HG02852 (cell line): ENCODE measurements around the gene KIF14.

ENCODE experiments used
- ATAC-seq: cut with Tn5 transposase; IDR thresholded peaks from one replicate; pipeline ENCODE4 v1.9.1; 2021; ENCODE audit warnings: mild to moderate bottlenecking, moderate library complexity; ENCODE audit not compliant: unreplicated experiment

The KIF14 gene, protein sequence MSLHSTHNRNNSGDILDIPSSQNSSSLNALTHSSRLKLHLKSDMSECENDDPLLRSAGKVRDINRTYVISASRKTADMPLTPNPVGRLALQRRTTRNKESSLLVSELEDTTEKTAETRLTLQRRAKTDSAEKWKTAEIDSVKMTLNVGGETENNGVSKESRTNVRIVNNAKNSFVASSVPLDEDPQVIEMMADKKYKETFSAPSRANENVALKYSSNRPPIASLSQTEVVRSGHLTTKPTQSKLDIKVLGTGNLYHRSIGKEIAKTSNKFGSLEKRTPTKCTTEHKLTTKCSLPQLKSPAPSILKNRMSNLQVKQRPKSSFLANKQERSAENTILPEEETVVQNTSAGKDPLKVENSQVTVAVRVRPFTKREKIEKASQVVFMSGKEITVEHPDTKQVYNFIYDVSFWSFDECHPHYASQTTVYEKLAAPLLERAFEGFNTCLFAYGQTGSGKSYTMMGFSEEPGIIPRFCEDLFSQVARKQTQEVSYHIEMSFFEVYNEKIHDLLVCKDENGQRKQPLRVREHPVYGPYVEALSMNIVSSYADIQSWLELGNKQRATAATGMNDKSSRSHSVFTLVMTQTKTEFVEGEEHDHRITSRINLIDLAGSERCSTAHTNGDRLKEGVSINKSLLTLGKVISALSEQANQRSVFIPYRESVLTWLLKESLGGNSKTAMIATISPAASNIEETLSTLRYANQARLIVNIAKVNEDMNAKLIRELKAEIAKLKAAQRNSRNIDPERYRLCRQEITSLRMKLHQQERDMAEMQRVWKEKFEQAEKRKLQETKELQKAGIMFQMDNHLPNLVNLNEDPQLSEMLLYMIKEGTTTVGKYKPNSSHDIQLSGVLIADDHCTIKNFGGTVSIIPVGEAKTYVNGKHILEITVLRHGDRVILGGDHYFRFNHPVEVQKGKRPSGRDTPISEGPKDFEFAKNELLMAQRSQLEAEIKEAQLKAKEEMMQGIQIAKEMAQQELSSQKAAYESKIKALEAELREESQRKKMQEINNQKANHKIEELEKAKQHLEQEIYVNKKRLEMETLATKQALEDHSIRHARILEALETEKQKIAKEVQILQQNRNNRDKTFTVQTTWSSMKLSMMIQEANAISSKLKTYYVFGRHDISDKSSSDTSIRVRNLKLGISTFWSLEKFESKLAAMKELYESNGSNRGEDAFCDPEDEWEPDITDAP (N-terminal part only)

DNA sequence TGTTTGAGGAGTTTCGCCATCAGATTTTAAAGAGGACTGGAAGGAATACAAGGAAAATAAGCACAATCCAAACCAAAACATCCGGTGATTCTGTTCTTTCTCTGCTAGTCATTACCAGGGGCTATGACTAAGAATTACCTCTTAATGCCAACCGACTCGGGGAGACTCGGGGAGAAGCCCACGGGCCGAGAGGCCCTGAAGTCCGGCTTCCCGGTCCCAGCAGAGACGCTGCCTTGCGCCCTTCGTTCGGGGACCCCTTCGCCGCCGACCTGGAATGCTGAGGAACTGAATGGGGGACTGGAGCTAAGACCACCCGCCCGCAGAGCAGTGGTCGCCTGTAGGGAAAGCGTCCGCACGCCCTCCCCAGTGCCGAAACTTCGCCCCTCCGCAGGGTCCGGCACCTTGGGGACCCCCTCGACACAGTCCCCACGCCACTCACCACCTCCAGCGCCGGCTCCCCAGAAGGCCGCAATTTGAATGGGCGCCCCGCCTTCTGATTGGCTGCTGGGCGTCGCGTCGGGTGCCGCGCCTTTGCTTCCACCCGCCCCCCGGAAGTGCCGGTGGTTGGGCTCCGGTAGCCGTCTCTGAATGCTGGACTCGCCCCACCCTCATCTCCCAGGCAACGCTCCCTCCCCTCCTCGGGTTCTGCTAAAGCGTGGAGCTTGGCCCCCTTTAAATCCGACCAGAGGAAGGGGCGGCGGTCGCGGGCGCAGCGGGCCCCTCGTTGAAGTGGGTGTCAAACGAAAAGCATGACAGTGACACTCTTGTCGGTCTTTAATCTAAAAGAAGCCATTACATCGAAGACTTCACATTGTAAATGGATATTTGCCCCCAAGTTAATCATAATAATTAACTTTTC lies at the start of gene KIF14:
Gene KIF14, minus strand, starts transcription at position 479 of the 859 bp plus-strand sequence. CDS start 2,028 bp downstream, outside the sequence.
- ATAC-seq, result peak; percentile 90

DNA sequence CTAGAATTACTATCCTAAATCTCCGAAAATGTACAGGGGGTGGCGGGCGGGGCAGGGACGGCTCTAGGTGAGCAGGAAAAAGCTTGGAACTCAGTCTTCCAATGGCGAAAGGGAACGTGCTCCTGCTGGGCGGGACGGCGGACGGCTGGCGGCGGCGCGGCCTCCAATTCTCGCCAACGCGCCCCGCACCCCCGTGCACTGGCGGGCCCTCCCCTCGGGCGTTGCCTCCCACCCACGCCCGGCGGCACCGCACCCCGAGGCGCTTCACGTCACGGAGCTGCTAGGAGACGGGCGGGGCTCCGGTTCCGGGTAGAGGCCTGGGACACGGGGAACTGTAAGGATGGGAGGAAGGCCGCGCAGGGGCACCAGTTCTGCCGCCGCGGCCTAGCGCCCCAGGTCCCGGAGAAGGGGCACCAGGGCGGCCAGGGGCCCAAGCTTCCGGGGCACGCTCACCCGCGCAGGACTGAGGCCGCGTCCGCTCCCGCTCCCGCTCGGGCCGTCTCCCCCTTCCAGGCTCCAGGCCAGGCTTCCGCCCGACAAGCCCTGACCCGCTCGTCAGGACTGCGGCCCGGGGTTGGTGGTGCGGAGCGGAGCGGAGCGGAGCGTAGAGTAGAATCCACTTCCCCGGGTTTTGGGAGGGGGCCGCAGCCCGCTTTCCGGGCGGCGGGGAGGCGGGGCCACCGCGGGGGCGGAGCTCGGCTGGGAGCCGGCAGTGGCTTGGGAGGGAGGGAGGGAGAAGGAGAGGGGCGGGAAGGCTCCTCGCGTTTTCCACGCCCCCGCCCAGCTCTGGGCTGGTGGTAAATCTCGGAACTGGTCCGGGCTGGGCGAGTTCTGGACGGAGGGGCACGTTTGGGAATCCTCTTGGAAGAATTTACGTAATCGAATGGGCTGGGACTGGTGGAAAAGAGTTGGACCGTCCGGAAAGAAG lies 49.0 kb upstream of the KIF14 start, which contains the start of gene DDX59:
Gene DDX59, minus strand, starts transcription at position 594 of the 928 bp plus-strand sequence. CDS start 3,167 bp downstream, outside the sequence.
- peak; percentile 83 for ATAC-seq

DNA sequence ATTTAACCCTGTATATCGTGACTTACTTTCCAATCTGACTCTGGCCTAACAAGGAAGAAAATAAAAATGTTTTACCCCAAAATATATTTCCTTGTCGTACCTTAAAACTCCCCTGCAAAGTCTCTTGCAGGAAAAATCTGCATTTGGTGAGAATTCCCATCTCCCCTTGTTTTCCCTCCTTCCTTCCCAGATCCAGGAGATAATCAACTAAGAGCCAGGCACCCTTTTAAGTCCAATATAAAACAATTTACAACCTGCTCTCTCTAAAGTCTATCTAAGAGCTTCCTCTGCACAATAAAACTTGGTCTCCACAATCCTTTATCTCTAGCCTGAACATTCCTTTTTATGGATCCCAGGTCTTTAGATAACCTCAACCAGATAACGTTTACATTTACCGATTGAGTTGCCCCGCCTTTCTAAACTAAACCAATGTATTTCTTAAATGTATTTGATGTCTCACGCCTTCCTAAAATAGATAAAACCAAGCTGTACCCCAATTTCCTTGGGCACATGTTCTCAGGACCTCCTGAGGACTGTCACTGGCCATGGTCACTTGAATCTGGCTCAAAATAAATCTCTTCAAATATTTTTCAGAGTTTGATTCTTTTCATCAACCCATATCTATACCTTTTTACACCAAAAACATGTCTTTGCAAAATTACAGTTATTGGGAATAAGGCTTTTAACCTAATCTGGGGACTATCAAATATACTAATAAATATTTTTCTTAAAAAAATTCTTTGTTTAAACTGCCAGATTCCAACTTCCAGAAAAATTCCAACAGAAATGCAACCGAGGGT lies 48.2 kb upstream of the KIF14 start:
- ATAC-seq, result no peak

DNA sequence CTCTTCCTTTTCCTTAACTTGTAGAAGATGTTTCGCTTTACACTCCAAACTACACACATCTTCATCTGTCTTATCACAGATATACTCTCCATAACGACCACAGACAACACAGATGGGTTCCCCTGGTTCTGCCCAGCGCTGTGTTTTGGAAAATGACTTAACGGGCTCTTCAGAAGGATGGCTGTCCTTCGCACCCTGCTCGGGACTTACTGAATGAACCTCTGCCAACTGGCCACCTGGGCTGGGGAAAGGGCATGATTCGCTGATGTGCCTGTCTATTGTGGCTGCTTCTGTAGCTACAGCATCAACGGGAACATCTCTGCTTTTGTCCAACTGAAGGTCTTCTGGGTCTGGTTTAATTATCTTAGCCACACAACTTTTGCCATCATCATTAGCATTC lies 45.8 kb upstream of the KIF14 start:
- ATAC-seq, result no peak

DNA sequence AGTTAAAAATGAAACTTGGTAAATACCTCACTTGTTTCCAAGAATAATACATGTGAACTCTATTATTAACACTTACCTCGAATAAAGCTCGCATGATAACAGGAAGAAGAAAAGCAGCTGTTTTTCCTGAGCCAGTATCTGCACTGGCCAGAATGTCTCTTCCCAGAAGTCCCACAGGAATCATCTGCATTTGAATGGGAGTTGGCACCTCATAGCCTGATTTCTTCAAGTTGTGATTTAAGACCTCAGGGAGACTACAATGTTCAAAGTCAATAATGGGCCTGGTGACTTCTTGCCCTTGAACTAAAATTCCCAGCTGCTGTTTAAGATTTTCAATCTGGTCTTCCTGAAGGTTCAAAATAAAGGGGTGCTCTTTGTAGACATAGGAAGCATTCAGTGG lies 45.3 kb upstream of the KIF14 start:
- ATAC-seq, result no peak

DNA sequence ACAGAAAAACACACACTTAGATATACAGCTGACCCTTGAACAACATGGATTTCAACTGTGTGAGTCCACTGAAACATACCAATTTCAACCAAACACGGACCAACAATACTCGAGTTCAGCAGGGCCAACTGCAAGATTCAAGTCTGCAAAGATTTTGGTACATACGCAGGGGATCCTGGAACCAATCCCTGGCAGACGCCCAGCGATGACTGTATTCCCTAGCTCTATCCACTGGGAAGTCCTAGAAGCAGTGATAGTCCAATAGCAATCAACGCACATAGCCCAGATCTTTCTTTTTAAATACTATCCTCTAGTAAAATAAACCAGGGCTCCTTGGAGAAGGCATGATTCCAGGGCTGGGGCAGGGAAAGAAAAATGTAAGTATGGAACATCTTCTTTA lies 40.2 kb upstream of the KIF14 start:
- ATAC-seq, result no peak

DNA sequence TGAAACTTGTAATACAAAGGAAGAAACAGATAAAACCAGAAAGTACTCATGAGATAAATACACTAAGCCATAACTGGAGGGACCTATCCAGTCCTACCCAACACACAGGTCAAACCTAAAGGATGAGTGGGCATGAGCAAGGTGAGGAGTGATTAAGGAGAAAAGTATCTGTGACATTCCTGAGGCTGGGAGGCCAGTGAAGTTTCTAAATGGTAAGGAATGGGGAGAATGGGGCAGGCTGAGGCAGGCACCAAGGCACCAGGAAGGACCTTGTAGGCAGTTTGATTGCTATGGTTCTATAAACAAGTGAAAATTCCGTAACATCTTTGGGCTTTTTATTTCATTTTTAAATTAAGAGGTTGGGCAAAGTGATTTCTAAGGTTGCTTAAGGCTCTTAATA lies 38.7 kb upstream of the KIF14 start:
- ATAC-seq, result no peak

DNA sequence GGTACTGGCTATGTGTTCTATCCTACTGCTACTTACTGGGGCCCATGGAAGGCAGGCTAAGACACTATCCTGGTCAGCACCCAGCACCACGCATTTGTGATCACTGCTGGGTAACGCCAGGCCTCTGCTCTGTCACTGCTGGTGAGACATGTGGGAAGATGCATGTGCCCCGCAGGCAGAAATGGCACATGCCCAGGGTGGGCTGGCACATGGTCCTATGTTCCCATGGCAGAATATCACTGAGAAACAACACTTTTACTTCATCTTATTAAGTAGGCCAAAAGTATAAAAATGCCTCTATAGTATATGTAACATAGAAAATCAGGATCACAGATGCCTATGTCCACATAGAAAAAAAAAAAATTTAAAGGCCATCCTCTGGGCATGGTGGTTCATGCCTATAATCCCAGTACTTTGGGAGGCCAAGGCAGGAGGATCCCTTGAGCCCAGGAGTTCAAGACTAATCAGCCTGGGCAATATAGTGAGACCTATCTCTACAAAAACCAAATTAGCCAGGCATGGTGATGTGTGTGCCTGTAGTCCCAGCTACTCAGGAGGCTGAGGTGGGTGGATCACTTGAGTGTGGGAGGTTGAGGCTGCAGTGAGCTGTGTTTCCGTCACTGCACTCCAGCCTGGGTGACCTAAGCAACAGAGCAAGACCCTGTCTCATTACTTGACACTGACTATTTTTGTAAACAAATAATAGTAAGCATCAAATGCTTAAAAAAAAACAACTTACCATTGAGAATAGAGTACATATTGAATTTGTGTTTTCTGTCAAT lies 37.7 kb upstream of the KIF14 start:
- no peak for ATAC-seq

DNA sequence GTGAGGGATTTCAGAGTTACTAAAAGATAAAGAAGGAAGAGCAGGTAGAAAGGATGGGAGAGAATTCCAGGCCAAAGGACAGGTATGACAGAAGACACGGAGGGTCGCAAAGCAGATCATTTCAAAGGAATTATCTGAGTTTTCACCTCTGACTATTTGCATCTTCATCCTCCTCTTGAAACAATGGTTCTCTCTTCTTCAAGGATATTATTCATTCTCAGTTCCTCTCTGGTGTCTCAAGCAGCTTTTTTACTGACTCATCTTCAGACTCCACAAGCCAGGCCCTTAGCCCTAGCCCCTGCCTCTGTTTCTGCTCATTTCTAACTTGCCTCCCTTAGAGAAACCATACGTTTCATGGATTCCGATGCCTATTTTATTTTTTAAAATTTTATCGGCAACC lies 34.1 kb upstream of the KIF14 start:
- ATAC-seq, result peak; percentile 95

DNA sequence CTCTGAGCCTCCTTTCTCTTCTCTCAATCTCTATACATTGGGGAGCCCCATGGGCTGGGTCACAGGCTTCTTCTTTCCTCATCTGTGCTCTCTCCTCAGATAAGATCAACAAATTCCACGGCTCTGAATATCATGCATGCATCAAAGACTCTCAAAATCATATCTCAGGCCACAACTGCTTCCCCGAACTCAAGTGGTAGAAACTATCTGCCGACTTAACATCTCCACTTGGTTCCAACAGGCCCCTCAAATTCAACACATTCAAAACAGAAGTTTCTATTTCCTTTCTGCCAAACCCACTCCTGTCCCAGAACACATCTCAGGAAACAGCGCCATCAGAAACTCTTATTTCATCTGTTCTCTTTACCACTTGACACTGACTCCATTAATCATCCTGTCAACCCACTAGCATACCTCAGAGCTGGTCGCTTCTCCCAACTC lies 32.5 kb upstream of the KIF14 start:
- peak; percentile 38 for ATAC-seq

DNA sequence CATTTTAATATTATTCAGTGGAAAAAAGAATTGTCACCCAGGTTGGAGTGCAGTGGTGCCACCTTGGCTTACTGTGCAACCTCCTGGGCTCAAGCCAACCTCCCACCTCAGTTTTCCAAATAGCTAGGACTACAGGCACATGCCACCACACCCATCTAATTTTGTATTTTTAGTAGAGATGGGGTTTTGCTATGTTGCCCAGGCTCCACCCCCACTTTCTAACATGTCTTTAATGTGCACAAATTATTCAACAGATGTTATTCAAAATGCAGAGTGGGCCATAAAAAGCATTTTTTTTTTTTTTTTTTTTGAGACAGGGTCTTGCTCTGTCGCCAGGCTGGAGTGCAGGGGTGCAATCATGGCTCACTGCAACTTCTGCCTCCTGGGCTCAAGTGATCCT lies 31.8 kb upstream of the KIF14 start:
- ATAC-seq, result no peak

DNA sequence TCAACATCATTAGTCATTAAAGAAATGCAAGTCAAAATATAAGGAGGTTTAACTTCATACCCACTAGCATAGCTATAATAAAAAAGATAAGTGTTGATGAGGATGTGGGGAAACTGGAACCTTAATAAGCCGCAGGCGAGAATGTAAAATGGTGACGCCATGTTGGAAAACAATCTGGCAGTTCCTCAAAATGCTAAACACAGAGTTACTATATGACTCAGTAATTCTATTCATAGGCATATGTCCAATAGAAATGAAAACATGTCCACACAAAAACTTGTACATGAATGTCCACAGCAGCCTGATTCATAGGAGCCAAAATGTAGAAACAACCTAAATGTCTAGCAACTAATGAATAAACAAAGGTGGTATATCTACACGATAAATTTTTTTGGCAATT lies 26.0 kb upstream of the KIF14 start:
- ATAC-seq, result no peak

DNA sequence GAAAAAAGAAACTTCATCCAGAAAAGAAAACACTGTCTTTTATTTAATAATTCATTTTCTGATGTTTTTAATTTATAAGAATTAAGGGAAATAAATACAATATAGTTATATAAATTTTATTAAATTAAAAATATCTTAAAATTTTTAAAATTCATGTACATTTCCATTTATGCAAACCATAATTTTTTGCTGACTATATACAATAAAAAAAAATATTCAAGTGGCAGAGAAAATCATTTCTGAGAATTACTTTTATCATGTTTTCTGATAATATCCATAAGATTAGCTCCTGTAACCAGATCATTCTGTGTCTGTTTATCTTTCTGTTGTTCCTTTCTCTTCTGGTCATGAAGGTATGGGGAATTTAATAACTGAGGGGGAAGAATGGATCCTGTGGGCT lies 23.5 kb upstream of the KIF14 start:
- ATAC-seq, result no peak

DNA sequence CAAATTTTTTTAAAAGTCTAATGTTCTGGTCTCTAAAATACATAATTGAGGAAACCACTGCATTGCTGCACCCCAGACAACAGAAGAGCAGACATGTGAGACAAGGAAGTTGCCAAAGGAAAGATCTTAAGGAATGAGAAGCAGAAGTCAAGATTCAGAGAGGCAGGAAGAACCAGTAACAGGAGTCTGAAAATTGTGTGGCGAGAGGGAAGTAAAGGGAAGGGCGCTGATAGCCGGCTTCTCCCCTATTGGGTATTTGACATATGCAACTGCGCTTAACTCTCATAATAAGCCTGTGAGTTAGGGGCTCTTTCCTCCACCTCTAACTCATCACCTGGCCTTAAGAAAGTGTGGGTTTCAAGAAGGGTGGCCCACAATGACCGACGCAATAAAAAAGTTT lies 21.9 kb upstream of the KIF14 start:
- ATAC-seq, result no peak

DNA sequence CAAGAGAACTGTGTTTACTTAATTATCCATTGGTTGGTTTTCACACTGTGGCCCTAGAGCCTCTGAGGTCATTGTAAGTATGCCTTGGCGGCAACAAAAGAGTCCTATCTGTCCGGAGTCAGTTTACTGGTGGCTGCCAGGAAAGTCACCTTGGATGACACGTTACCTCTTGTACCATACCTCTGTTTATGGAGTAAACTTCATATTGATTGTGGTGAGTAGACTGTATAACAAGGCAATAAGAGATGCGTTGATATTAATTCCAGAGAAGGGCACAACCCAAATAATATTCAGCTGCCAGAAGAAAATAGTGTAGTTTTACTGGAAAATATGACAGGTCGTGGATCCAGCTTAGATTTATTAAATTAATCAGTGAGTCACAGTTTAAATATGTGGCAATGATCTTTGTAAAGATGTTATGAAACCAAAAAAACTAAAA lies 20.4 kb upstream of the KIF14 start:
- no peak for ATAC-seq

DNA sequence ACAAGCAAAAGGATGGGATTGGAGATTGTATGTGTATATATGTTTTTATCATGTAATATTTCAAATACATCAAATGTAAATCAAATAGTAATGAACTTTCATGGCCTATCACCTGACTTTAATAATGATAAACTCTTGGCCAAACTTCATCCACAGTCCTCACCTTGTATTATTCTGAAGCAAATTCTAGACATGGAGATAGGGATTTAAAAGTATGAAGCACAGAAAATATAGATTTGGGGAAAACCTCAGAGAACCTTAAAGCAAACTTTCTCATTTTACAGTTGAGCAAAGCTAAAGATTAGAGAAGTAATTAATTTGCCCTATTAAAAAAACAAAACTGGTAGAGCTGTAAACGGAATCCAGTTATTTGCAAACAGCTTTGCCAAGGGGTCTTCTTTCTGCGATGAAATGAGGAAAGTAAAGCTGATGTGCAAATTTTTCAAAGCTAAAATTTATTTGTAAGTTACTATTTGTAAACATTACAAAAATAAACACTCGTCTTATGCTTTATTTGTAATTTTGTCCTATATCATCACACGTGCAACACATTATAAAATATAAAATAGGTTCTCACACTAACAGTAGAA lies 19.9 kb upstream of the KIF14 start:
- no peak for ATAC-seq

DNA sequence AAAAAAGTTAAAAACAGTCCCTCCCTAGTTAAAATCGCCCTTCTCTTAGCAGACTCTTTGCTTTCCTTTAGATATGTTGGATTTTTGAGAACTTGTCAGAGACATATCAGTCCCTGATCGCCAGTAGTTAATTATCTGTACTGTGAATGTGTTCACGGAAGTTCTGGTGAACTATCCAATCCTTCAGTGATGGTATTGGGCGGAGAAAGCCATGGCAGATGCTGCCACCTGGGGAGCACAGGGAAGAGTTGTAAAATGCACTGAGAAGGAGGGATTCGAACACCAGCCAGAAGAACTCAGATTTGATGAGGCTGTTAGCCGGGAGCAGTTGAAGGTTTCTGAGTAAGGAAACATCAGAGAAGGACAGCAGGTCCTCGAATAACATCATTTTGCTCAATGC lies 17.5 kb upstream of the KIF14 start:
- no peak for ATAC-seq
